Measurements from ENCODE around the gene PHRF1. TPM values are rescaled to one million over a fixed set of nuclear protein-coding genes. Genes with fewer than 3 reads are reported as not detected.

The PHRF1 gene
- total and polyA plus RNA-seq, 9 of the 15 experiments (the other 6 are each of a cell fraction or from before 2014, with no cell fraction given), result 0.07 to 37.2 (median 7.7) TPM

GRCh38 chr11:656866-657265 lies 80.6 kb downstream of the PHRF1 start:
- Histone ChIP-seq H3K4me2 (ENCODE audit: insufficient read depth, low read length) (no peak overlapping the region), H3K79me2 (ENCODE audit: control insufficient read depth, insufficient read depth, low read length) (peaks cover 3% of the 10 kb centered on the region; the same call in 1 of the 3 replicates), H3K9ac (ENCODE audit: insufficient read depth in 1 of 2, low read depth in 2 of 2, low read length in 2 of 2) (no peak overlapping the region), H3K36me3 (ENCODE audit: control insufficient read depth, insufficient read depth, low read length) (peaks cover 84% of the 10 kb centered on the region; the same call in 2 of the 3 replicates), H4K20me1 (replicated peaks; ENCODE audit: control insufficient read depth, insufficient read depth, low read length) (no peaks in the 10 kb centered on the region), H3K27me3 (ENCODE audit: control insufficient read depth in 2 of 2, insufficient read depth in 2 of 2, low read length in 2 of 2) (no peaks in the 10 kb centered on the region), H3K9me1 (ENCODE audit: control insufficient read depth, insufficient read depth, low read length) (no peaks in the 10 kb centered on the region), H3K27ac (ENCODE audit: extremely low read depth, low read depth, low read length) (no peak overlapping the region), H3K4me1 (replicated peaks in 1 of 2; ENCODE audit: control insufficient read depth in 2 of 2, insufficient read depth in 2 of 2, low read length in 2 of 2) (peaks cover 0 to 22% of the 10 kb centered on the region in 2 experiments; a peak in 1 of 5 replicates), H3K4me3 (no peak overlapping the region), H3K9me3 (replicated peaks; ENCODE audit: control insufficient read depth, insufficient read depth, low read depth, low read length) (no peaks in the 10 kb centered on the region), H2AFZ (ENCODE audit: low read depth, low read length) (no peak overlapping the region)
- no peak for TF ChIP-seq GTF2E2 (tag; IDR thresholded peaks at IDR 0.05)
- TF ChIP-seq SMARCE1 (IDR thresholded peaks at IDR 0.05), result no peak
- no peak for TF ChIP-seq NFE2 (IDR thresholded peaks at IDR 0.05; ENCODE audit: low read depth)
- TF ChIP-seq ZNF639 (CRISPR knock-in tag; conservative IDR thresholded peaks at IDR 0.05 in 1 of 2, IDR thresholded peaks at IDR 0.05 in 1 of 2), result no peak
- no peak for TF ChIP-seq CHD4 (IDR thresholded peaks at IDR 0.05; ENCODE audit: insufficient read depth, insufficient replicate concordance, low read depth, low read length, poor library complexity, severe bottlenecking)
- TF ChIP-seq ELF4 (CRISPR knock-in tag; IDR thresholded peaks at IDR 0.05), result no peak
- TF ChIP-seq ZNF764 (CRISPR knock-in tag; IDR thresholded peaks at IDR 0.05; ENCODE audit: low read depth), result no peak
- no peak for TF ChIP-seq GATAD2B (IDR thresholded peaks at IDR 0.05; ENCODE audit: borderline replicate concordance)
- TF ChIP-seq KDM1A (IDR thresholded peaks at IDR 0.05), result no peak
- TF ChIP-seq ZNF165 (CRISPR knock-in tag; IDR thresholded peaks at IDR 0.05; ENCODE audit: borderline replicate concordance), result no peak
- no peak for TF ChIP-seq LCOR (CRISPR knock-in tag; IDR thresholded peaks at IDR 0.05)
- no peak for TF ChIP-seq ZNF197 (CRISPR knock-in tag; IDR thresholded peaks at IDR 0.05; ENCODE audit: low read depth)
- no peak for TF ChIP-seq SIN3A (IDR thresholded peaks at IDR 0.05; ENCODE audit: borderline replicate concordance in 2 of 2, control insufficient read depth in 1 of 2, low read depth in 2 of 2, low read length in 2 of 2)
- TF ChIP-seq ZNF766 (CRISPR knock-in tag; conservative IDR thresholded peaks at IDR 0.05), result no peak
- TF ChIP-seq MAFG (tag; conservative IDR thresholded peaks at IDR 0.05), result no peak
- no peak for DNase-seq (ENCODE audit: extremely low read depth in 1 of 4, low spot score in 3 of 4)
- CTCF ChIA-PET (ENCODE audit: low intra/inter-chr PET ratio), result no interaction called here
- POLR2A ChIA-PET, result interaction anchor here (0.6 to 1.1 kb wide), 4 partner anchors 11 to 105 kb away, joined by 3 read pairs; no protein-coding TSS in a partner anchor
- BruUV-seq (replicated peaks), result no TSS peak
- ATAC-seq, result no peak
- intact Hi-C loops (cut with micrococcal nuclease) (no loop called here), in situ Hi-C loops (cut with MboI) (no loop called here)
- no peak for FAIRE-seq
- 90% methylated on average over 6 of the region's 7 CpGs for WGBS (ENCODE audit: insufficient coverage, low coverage, missing lambda C conversion rate)

Data from K562 (cell line).